Esophagus squamous epithelium (tissue), 5 donors: ENCODE results near the gene FXYD6. TPM values are rescaled to one million over a fixed set of nuclear protein-coding genes. Genes with fewer than 3 reads are reported as not detected.
A peak's percentile ranks its signal among the peaks of the same experiment; 100 is the strongest.

ENCODE experiments used
- DNase-seq: peaks from one replicate; lab custom pipeline; 2025; lab: John Stamatoyannopoulos, UW
- H3K27ac ChIP-seq, 4 donors: fragments of 200-600 bp; sonication (generic); one replicate each; pipeline ENCODE4 v1.5.1; 2016 to 2019; ENCODE audit warnings: mild to moderate bottlenecking in 1 of 4
- H3K27me3 ChIP-seq, 4 donors: fragments of 200-600 bp; sonication (generic); 1 replicate in 3 of 4; 2 replicates in 1 of 4; pipeline versions ENCODE4 v1.5.1 to v1.6.0; 2017 to 2021; ENCODE audit warnings: antibody characterized with exemption in 1 of 4
- H3K36me3 ChIP-seq, 3 donors: fragments of 200-600 bp; sonication (generic); one replicate each; pipeline ENCODE4 v1.5.1; 2016 to 2019
- H3K4me1 ChIP-seq, 3 donors: fragments of 200-600 bp; sonication (generic); one replicate each; pipeline ENCODE4 v1.5.1; 2017 to 2019
- H3K4me3 ChIP-seq, 4 donors: fragments of 200-600 bp; sonication (generic); 1 replicate in 3 of 4; 2 replicates in 1 of 4; pipeline ENCODE4 v1.5.1; 2016 to 2019; ENCODE audit warnings: mild to moderate bottlenecking in 2 of 4, moderate library complexity in 1 of 4
- H3K9me3 ChIP-seq, 3 donors: fragments of 200-600 bp; sonication (generic); one replicate each; pipeline ENCODE4 v1.5.1; 2016 to 2019
- CTCF ChIP-seq, 6 experiments: fragments of 450-650 bp in 4 of 6; fragments of 200-600 bp in 2 of 6; sonication (generic) in 2 of 6; IDR thresholded peaks; one replicate each; pipeline ENCODE4 v1.5.1; 2016 to 2019; ENCODE audit warnings: antibody characterized with exemption in 6 of 6, mild to moderate bottlenecking in 4 of 6, moderate library complexity in 4 of 6
- POLR2A ChIP-seq, 4 donors: fragments of 450-650 bp; IDR thresholded peaks; one replicate each; pipeline ENCODE4 v1.6.1; 2017; ENCODE audit warnings: antibody characterized with exemption in 4 of 4, mild to moderate bottlenecking in 4 of 4, moderate library complexity in 3 of 4
- WGBS, 2 donors: methylation state at CpG; one replicate each; pipeline ENCODE4 v1.1.5; 2018; 5-methylcytosine and 5-hydroxymethylcytosine counted together
- intact Hi-C: fragments of 100-400 bp; cut with DNase I; formaldehyde crosslinking; loops from one replicate; pipeline ENCODE4 v1.15.0; 2022
- total RNA-seq, 4 donors: library from RNA; depleted of rRNA; stranded (reverse); fragments of >200 nt; gene quantifications; one replicate each; pipeline ENCODE4 v1.1.0, GENCODE V29; 2016
- donor health status: DM: yes; HTN: yes; CAD: no.

Gene FXYD6
- total RNA-seq, 4 donors from 2014 or later: 0.61 to 27.7 (median 2.1) TPM

- intact Hi-C loops: no loop called here
- no peak overlapping the region for H3K4me3 ChIP-seq
- H3K27me3 ChIP-seq: peaks cover 0 to 59% (median 0%) of the 10 kb centered on the region in 4 donors
- no peak for TF ChIP-seq CTCF (IDR thresholded peaks at IDR 0.05)
- no peak for TF ChIP-seq POLR2A (IDR thresholded peaks at IDR 0.05)
- no peaks in the 10 kb centered on the region for H3K9me3 ChIP-seq
- 45 to 51% methylated on average over 5 to 8 of the region's 15 CpGs for whole genome bisulfite sequencing, 2 donors
- DNase-seq: no peak
- no peaks in the 10 kb centered on the region for H3K36me3 ChIP-seq
- peak overlapping the region in 3 of 4 donors; percentile 39 to 79 (median 53) for H3K27ac ChIP-seq
- peaks cover 8 to 64% (median 45%) of the 10 kb centered on the region in 3 donors for H3K4me1 ChIP-seq
Observed at GRCh38 chr11:117827521-117828511, 48.6 kb downstream of the FXYD6 start.

- no peaks in the 10 kb centered on the region for H3K9me3 ChIP-seq
- peaks cover 0 to 49% (median 0%) of the 10 kb centered on the region in 4 donors for H3K27me3 ChIP-seq
- H3K4me1 ChIP-seq: peaks cover 8 to 74% (median 45%) of the 10 kb centered on the region in 3 donors
- H3K27ac ChIP-seq: no peak overlapping the region
- DNase-seq: no peak
- no peak for TF ChIP-seq POLR2A (IDR thresholded peaks at IDR 0.05)
- no peak for TF ChIP-seq CTCF (IDR thresholded peaks at IDR 0.05)
- H3K4me3 ChIP-seq: no peak overlapping the region
- 79 to 83% methylated on average over 3 of the region's 3 CpGs for WGBS, 2 donors
- intact Hi-C loops: no loop called here
- H3K36me3 ChIP-seq: no peaks in the 10 kb centered on the region
Observed at GRCh38 chr11:117826832-117827231, 49.6 kb downstream of the FXYD6 start.

- DNase-seq: no peak
- intact Hi-C loops: no loop called here
- no peak for TF ChIP-seq POLR2A (IDR thresholded peaks at IDR 0.05)
- TF ChIP-seq CTCF (IDR thresholded peaks at IDR 0.05): no peak
- H3K36me3 ChIP-seq: no peaks in the 10 kb centered on the region
- H3K4me3 ChIP-seq: no peak overlapping the region
- H3K9me3 ChIP-seq: no peaks in the 10 kb centered on the region
- WGBS, 2 donors: 36 to 50% methylated on average over 10 of the region's 10 CpGs
- H3K27ac ChIP-seq: no peak overlapping the region
- peaks cover 8 to 72% (median 45%) of the 10 kb centered on the region in 3 donors for H3K4me1 ChIP-seq
- peaks cover 0 to 43% (median 0%) of the 10 kb centered on the region in 4 donors for H3K27me3 ChIP-seq
Observed at GRCh38 chr11:117826190-117826570, 50.3 kb downstream of the FXYD6 start.

- WGBS, 2 donors: 88 to 92% methylated on average over 4 to 6 of the region's 8 CpGs
- intact Hi-C loops: no loop called here
- TF ChIP-seq CTCF (IDR thresholded peaks at IDR 0.05) (no peak), POLR2A (IDR thresholded peaks at IDR 0.05) (no peak)
- no peaks in the 10 kb centered on the region for H3K9me3 ChIP-seq
- H3K36me3 ChIP-seq: no peaks in the 10 kb centered on the region
- peaks cover 8 to 67% (median 45%) of the 10 kb centered on the region in 3 donors for H3K4me1 ChIP-seq
- DNase-seq: no peak
- H3K27me3 ChIP-seq: peaks cover 0 to 38% (median 0%) of the 10 kb centered on the region in 4 donors
- no peak overlapping the region for H3K4me3 ChIP-seq
- peak overlapping the region in 1 of 4 donors; percentile 29 for H3K27ac ChIP-seq
Observed at GRCh38 chr11:117825538-117826189, 50.8 kb downstream of the FXYD6 start.
